Stimulated activated CD8-positive, alpha-beta memory T cell treated with anti-CD3 and anti-CD28 coated beads, Interleukin-2, amount 100 ng/mL, for 1 hour (primary cell): ENCODE measurements around the gene ALLC.

Experiments used
- DNase-seq, 2 donors: peaks; one replicate each; pipeline ENCODE4 v3.0.0-alpha.2; 2020; ENCODE audit warnings: low read depth in 2 of 2

Gene ALLC

GRCh38 chr2:3747826-3748225 lies 89.8 kb downstream of the ALLC start:
- DNase-seq = no peak

GRCh38 chr2:3749201-3749600 lies 91.2 kb downstream of the ALLC start:
- DNase-seq = no peak

GRCh38 chr2:3751251-3751650 lies 93.3 kb downstream of the ALLC start:
- no peak for DNase-seq

- DNase-seq = no peak
These were observed 93.8 kb downstream of the ALLC start for GRCh38 chr2:3751806-3752205.
